ENCODE results near the gene DMTF1. TPM values are rescaled to one million over a fixed set of nuclear protein-coding genes. Genes with fewer than 3 reads are reported as not detected.

Gene DMTF1, protein sequence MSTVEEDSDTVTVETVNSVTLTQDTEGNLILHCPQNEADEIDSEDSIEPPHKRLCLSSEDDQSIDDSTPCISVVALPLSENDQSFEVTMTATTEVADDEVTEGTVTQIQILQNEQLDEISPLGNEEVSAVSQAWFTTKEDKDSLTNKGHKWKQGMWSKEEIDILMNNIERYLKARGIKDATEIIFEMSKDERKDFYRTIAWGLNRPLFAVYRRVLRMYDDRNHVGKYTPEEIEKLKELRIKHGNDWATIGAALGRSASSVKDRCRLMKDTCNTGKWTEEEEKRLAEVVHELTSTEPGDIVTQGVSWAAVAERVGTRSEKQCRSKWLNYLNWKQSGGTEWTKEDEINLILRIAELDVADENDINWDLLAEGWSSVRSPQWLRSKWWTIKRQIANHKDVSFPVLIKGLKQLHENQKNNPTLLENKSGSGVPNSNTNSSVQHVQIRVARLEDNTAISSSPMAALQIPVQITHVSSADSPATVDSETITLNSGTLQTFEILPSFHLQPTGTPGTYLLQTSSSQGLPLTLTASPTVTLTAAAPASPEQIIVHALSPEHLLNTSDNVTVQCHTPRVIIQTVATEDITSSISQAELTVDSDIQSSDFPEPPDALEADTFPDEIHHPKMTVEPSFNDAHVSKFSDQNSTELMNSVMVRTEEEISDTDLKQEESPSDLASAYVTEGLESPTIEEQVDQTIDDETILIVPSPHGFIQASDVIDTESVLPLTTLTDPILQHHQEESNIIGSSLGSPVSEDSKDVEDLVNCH
- total RNA-seq (2022; extraction: Qiagen RNA extraction; ENCODE audit: low read depth): 16.7 to 23.2 TPM (median 20.6 TPM) in 5 replicates

GRCh38 chr7:87152112-87152896 lies at the start of gene DMTF1:
TSS of gene DMTF1 (plus strand) at chr7:87152453. CDS start at chr7:87164942, 12,489 bp downstream.

DNA sequence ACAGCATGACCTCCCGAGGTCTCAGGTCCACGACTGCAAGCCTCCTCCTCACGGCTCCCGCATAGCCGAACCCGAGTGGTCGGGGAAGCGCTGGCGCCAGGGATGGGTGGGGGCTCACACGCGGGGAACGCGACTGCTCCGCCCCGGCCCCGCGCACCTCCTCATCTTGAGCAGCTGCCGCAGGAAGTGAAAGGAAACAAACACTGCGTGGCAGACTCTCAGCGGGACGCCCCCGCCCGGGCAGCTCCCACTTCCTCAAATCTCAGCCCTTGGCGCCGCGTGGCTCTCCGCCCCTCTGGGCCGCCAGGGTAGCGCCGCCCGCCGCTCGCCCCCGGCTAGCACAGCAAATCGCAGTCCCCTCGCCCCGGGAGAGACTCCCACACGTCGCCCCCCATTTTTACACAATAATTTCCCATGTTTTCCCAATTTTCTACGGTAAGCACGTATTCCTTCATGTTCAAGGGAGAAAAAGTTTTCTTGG lies 67.3 kb downstream of the DMTF1 start, which contains the start of gene TMEM243:
Gene TMEM243, minus strand, starts transcription at position 188 of the 481 bp plus-strand sequence. CDS start 229 bp downstream, outside the sequence.

Other genes starting within 250 kb of the DMTF1 start
- gene ELAPOR2, start 92.8 kb upstream of the DMTF1 start, total RNA-seq (2022; extraction: Qiagen RNA extraction; ENCODE audit: low read depth): 0.05 to 0.14 TPM (median 0.09 TPM) in 4 of 5 replicates, not detected in the other
- 24.9 to 33.3 TPM (median 28.5 TPM) in 5 replicates for gene TMEM243, start 67.3 kb downstream of the DMTF1 start, total RNA-seq (2022; extraction: Qiagen RNA extraction; ENCODE audit: low read depth)
- 5.4 to 8.5 TPM (median 7.3 TPM) in 5 replicates for gene CROT, start 193.2 kb downstream of the DMTF1 start, total RNA-seq (2022; extraction: Qiagen RNA extraction; ENCODE audit: low read depth)

Measured in A549 treated with DMSO at 1 μM for 4 hours (cell line).